GM18526 (cell line): Measurements from ENCODE around the gene TIAL1.

Experiments used
- POLR2A ChIP-seq: IDR thresholded peaks from 3 replicates; pipeline ENCODE4 v1.6.1; 2011; ENCODE audit not compliant: insufficient read length; ENCODE audit errors: extremely low read depth

TIAL1 gene, protein sequence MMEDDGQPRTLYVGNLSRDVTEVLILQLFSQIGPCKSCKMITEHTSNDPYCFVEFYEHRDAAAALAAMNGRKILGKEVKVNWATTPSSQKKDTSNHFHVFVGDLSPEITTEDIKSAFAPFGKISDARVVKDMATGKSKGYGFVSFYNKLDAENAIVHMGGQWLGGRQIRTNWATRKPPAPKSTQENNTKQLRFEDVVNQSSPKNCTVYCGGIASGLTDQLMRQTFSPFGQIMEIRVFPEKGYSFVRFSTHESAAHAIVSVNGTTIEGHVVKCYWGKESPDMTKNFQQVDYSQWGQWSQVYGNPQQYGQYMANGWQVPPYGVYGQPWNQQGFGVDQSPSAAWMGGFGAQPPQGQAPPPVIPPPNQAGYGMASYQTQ

DNA sequence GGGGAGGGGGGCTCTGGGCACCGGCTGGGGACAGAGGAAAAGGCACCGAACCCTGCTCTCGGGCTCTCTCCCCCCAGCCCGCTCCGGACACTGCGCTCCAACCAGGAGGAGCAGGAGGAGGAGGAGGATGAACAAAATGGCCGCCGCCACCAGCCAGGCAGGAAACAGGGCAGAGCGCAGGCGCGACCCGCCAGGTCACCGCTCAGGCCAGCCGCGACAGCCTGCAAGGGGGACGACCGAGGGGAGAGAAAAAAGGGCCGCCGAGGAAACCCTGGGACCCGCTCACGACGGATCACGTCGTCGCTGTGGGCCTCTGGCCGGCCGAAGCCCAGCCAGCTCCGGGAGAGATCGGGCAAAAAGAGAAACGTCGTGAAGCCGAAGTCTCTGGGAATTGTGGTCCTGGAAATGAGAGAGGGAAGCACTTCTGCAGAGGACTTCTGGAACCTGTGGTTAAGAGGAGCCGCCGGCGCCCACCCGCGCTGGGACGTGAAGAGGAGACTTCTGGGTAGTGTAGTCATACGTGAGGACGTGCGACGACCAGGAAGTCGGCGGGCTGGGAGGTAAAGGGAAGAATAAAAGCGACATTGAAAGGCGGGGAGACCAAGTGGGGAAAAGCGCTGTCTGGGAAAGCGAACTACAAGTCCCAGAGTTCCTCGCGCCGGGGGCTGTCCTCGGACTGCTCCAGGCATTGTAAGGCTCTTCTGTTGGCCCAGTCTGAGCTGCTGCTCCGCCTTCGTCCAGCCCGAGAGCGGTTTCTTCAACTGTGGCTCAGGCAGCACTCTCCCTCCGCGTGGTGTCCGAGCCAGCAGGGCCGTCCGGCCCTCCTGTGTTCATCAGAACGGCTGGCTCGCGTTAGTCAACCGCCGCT lies at the start of gene TIAL1:
TIAL1 (minus strand) TSS at position 428 of the 868 bp plus-strand sequence. CDS start 499 bp downstream, outside the sequence.
- peak; percentile 89 for TF ChIP-seq POLR2A

DNA sequence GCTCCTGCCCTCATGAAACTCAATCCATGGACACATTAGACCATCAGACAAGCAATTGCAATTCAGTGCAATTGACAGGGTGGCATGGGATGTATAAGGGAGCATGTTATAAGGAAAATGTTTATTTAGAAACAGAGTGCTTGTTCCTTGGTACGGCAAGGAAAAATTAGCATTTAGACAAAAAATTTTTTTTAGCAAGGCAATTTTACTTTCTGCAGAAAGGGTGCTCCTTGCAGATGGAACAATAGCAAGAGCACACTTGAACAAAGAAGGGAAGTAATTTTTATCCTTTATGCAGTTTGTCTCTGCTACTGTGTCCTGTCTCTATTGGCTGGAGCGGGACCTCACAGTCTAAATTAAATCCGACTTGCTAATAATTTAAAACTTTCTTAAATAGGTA lies 48.2 kb upstream of the TIAL1 start:
- TF ChIP-seq POLR2A = no peak

DNA sequence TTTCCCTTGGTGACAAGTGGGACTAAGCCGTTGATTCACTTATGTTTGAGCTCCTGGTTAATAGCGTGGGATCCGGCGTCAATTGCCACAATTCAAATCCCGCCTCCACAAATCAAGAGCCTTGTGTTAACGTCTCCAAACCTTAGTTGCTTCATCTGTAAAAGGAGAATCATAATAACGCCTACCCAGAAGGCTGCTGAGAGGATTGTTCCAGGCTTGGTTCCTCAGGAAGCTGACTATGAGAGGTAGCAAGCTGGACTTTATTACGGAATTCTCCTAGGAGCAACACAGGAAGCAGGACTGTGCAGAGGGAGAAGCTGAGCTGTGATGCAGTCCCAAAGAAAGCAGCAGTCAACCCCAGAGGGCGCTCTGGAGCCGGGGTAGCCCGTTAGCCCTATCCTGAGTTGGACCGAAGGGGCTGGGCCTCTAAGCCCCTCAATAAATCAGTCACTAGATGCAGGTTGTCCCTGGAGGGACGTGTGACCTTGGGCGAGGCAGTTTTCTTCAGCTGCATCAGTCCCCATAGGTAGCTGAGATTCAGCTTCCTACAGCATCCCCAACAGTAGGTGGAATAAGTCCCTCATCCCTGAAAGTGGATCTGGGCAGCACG lies 47.5 kb upstream of the TIAL1 start:
- TF ChIP-seq POLR2A = no peak

DNA sequence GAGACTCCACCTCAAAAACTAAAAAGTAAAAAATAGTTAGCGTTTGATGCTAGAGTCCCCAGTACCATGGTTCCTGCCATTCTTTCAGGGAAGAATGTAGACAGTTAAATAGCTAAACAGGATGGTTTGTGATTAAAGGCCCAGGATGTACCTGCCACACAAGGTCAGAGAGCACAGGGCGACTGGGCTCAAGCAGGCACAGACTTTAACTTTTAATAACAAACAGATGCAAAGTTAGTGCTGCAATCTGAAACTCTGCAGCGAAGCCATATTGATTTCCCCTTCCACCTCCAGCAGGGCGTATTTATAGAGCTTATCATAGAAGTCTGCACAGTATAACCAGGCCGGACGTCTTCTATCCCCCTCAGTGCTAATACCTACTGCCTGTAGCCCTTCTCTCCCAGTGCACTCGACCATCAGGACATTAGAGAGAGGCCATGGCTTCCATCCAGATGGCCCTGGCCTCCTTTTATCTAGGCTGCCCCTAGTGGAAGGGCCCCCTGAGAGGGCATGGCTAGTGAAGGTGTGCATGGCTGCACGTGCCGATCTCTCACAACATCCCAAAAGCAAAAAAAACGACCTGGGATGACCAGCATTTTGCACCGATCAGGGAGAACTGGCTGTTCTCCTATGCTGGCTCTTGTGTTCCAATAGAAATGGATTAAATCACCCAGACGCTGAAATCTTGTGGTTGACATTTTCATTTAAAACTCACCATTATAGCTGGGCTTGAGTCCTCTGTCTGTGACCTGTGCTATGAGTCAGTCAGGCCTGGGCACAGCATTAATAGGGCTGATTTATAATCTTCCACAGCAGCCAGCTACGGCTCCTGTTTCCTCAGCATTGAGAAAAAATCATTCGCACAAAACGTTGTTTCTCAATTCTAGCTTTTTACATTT lies 46.8 kb upstream of the TIAL1 start:
- no peak for TF ChIP-seq POLR2A

DNA sequence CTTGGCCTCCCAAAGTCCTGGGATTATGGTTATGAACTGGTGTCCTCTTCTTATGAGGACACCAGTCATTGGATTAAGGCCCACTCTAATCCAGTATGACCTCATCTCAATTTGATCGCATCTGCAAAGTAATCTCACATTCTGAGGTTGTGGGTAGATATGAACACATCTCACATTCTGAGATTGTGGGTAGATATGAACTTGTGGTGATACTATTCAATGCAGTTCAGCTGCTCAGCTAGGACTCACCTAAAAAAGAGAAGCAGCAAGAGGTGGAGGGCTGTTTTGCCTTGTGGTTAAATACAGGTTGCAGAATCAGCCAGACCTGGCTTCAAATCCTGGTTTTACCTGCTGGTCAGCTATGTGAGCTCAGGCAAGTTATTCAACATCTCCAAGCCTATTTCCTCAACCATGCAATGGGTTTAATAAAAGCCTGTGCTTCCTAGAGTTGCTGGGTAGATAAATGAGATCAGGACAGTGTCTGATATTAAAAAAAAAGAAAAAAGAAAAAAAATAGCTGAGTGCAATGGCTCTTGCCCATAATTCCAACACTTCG lies 45.9 kb upstream of the TIAL1 start:
- no peak for TF ChIP-seq POLR2A

DNA sequence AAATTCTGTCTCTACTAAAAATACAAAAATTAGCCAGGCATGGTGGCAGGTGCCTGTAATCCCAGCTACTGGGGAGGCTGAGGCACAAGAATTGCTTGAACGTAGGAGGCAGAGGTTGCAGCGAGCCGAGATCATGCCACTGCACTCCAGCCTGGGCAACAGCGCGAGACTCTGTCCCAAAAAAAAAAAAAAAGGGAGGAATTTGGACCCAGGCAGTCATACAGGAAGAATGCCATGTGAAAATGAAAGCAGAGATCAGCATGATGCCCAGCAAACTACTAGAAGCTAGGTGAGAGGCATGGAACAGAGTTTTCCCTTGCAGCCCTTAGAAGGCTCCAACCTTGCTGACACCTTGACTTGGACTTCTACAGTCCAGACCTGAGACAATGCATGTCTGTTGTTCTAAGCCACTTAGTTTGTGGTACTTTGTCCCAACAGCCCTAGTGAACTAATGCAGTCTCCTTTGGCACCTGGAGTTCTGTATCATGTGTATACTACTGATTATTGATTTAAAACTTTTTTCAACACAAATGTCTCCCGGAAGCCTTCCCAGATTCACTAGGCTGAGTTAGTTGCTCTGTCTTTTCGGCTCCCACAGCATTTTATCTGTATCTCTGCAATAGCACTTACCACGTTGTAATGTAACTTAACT lies 44.2 kb upstream of the TIAL1 start:
- TF ChIP-seq POLR2A = no peak

DNA sequence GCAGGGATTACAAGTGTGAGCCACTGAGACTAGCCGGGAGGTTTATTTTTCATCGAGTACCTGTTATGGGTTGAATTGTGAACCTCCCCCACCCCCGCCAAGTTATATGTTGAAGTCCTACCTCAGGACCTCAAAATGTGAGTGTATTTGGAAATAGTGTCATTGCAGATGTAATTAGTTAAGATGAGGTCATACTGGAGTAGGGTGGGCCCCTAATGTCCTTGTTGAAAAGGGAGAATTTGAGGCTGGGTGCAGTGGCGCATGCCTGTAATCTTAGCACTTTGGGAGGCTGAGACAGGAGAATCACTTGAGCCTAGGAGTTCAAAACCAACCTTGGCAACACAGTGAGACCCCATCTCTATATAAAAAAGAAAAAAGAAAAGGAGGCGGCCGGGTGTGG lies 43.6 kb upstream of the TIAL1 start:
- TF ChIP-seq POLR2A = no peak

DNA sequence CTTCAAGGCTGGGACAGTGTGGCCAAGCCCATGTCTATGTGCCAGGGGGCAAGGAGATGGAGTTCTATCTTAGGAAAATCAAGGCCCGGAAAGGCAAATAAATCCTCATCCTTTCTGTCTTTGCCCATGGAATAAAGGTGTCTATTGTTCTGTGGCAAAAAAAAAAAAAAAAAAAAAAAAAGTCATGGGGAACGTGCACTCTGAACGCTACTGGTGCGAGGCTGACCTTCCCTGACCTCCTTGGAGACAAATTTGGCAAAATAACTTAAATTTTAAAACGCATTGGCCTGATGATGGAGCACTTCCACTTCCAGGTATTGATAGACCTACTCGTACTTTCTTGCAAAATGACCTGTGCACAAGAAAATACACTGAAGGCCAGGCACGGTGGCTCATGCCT lies 42.2 kb upstream of the TIAL1 start:
- TF ChIP-seq POLR2A = no peak

DNA sequence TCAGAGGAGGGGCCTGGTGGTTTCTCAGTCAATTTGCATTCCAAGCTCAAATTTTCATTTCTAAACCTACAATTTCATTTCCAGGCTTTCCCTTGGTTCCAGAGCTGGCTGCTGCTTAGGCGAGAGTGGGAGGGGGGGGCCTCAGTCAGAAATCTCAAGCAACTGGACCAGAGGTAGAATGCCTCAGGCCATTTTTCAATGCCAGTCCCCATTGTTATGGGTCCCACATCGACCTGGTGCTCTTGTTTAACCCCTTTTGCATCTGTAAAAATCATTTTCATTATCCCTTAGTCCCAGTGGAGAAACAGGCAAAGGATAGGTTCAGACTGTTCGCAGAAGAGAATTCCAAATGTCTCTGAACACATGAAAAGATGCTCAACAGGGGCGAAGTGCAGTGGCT lies 40.9 kb upstream of the TIAL1 start:
- TF ChIP-seq POLR2A = no peak

DNA sequence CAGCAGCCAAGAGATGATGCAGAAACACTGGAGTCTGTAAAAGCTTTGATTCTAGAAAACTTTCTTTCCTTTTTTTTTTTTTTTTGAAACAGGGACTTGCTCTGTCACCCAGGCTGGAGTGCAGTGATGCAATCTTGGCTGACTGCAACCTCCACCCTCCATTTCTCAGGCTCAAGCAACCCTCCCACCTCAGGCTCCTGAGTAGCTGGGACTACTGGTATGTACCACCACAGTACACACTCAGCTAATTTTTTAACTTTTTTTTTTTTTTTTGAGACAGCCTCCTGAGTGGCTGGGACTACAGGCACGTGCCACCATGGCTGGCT lies 37.4 kb upstream of the TIAL1 start:
- TF ChIP-seq POLR2A = no peak

DNA sequence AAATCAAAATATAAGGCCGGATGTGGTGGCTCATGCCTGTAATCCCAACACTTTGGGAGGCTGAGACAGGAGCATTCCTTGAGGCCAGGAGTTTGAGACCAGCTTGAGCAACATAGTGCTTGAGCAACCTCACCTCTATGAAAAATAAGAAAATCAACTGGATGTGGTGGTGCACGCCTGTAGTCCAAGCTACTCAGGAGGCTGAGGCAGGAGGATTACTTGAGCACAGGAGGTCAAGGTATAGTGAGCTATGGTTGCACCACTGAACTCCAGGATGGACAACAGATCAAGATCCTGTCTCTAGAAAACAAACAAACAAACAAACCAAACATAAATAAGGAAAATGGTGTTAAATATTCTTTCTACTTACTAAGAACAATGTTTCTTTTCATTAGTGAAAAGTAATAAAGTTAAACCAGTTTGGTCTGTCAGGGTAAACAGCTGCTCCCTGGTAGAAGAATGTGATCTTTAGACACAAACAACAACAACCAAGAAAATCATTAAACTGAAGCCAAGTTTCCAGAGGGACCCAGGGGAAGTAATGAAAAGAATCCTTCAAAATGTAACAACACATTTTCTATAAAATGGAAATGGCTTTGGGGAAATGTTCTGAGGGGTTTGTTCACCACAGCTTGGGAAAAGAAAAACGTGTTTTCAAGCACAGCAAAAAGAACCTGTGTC lies 36.9 kb upstream of the TIAL1 start:
- no peak for TF ChIP-seq POLR2A

DNA sequence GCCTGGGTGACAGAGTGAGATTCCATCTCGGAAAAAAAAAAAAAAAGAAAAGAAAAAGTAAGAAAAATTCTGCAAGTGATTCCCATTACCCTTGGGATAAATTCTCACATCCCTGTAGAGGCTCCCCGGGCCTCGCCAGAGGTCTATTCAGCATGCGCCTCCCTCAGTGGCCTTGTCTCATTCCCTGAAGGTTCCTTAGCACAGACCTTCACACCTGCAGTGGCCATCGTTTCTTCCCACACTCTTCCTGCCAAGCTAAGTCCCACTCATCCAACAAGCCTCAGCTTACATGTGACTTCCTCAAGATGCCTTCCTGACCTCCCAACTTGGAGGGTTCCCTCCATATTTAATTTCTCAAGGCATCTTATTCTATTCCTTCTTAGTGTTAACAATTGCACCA lies 33.5 kb upstream of the TIAL1 start:
- TF ChIP-seq POLR2A = no peak

DNA sequence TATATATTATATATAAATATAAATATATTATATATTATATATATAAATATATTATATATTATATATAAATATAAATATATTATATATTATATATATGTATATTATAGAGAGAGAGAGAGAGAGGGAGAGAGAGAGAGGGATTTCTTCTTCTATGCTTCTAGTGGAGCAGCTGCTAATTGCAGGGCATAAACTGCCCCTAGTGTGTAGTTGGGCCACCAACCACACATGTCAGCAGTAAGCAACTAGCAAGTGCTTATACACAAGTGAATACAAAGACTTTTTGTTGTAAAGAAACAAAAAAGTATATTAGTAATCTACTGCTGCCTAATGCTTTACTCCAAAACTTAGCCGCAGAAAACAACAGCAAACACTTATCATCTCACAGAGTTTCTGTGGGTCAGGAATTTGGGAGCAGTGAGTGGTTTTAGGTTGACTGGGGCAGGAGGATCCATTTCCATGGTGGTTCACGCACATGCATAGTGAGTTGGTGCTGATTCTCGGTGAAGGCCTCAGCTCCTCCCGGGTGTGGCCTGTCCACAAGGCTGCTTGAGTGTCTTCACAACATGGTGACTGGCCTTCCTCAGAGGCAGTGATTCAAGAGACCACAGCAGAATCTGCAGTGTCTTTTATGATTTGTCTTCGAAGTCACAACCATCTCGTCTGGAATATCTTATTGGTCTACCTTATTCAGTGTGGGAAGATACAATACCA lies 29.0 kb upstream of the TIAL1 start:
- TF ChIP-seq POLR2A = no peak
